NCI-H1694 (cell line): ENCODE measurements around the gene COL23A1.

Experiments used
- DNase-seq: peaks from one replicate; lab custom pipeline; 2025; lab: John Stamatoyannopoulos, UW

COL23A1 gene

GRCh38 chr5:178421128-178421527 is 169.1 kb downstream of the COL23A1 start:
- DNase-seq, result no peak

DNA sequence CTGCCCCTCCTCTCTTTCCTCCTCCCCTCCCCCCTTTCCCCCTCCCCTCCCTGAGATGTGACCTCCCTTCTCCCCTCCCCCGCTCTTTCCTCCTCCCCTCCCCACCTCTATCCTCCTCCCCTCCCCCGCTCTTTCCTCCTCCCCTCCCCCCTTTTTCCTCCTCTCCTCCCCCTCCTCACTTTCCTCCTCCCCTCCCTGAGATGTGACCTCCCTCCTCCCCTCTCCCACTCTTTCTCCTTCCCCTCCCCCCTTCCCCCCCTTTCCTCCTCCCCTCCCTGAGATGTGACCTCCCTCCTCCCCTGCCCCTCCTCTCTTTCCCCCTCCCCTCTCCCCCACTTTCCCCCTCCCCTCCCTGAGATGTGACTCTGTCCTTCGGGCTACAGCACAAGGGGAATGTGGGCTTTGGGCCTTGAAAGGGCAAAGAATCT is 169.8 kb downstream of the COL23A1 start:
- no peak for DNase-seq

DNA sequence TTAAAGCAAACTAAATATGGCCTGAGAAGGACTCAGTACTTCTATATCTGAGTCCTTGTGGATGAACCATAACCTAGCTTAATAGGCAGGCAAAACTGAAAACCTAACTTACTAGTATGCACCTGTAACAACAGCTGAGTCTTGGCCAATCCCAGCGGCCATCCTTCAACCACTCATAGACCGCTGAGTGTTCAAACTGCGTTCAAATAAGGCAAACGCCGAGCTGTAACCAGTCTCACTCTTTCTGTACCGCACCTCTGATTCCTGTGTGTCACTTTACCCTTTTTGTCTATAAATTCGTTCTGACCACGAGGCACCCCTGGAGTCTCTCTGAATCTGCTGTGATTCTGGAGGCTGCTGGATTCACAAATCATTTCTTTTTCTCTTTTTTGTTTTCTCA is 170.5 kb downstream of the COL23A1 start:
- DNase-seq, result no peak

- DNase-seq, result no peak
These were observed 171.0 kb downstream of the COL23A1 start for GRCh38 chr5:178419196-178419595.

- DNase-seq, result no peak
These were observed 171.7 kb downstream of the COL23A1 start for GRCh38 chr5:178418471-178419010.

DNA sequence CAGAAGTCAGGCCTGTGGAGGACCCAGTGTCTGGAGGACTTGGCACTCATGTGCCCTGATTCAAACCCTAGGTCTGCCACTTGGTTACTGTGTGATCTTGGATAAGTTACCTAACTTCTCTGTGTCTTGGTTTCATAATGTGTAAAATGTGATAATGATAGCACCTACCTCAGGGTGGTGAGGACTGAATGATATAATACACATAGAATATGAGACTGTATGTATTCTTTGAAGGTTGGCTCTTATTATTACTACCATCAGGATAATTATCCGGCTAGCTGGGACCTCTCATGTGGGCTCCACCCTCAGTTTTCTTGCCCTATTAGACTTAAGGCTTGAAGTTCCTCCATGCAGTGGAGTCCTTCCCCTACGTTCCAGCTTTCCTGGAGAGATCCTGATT is 172.2 kb downstream of the COL23A1 start:
- DNase-seq, result no peak

DNA sequence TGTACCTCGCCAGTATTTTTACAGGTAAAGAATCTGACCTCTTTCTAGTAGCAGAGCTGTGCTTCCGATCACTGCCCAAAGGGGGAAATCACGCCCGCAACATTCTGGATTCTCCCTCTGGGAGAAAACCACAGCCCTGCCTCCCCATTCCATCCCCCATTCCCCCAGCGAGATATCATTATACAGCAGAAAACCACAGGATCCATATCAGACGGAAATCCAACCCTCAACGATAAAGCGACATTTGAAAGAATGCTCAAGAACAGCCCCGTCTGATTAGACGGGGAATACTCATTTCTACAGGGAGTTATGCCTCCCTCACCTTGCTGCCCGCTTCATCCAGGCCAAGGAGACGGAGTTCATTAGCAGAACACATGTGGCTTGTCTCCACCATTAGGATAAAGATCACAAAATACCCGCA is 172.8 kb downstream of the COL23A1 start:
- no peak for DNase-seq

- no peak for DNase-seq
These were observed 173.3 kb downstream of the COL23A1 start for GRCh38 chr5:178416919-178417318.

DNA sequence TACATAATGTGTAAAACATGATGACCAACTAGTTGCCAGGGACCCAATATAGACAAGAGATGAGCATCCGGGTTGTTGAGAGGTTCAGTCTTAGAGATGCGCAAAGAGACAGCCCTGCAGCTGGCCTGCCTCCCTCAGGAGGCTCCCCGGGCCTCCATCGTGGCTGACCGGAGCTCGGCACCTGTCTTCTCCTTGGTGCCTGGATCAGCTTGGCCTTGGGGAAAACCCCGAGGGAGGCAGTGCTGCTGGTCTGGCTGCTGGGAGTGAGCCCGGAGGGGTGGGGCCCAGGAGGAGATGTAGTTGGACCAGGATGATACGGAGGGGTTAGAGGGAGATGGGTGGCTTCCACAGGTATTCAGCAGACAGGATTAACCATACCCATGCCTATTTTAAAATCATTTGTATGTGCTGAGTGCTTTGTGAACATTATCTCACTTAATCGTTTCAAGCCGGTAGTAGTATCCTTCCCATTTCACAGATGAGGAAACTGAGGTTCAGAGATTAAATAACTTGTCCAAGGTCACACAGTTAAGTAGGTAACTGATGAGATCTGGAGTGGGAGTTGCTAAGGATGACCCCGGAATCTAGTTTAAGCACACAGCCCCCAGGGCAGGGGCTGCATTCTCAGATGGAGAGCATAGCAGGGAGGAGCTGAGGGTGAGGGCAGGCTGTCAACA is 173.8 kb downstream of the COL23A1 start:
- no peak for DNase-seq

GRCh38 chr5:178415353-178415752 is 174.8 kb downstream of the COL23A1 start:
- no peak for DNase-seq

- no peak for DNase-seq
These were observed 176.2 kb downstream of the COL23A1 start for GRCh38 chr5:178413988-178414387.

GRCh38 chr5:178411083-178411482 is 179.1 kb downstream of the COL23A1 start:
- DNase-seq, result no peak

GRCh38 chr5:178407646-178408045 is 182.5 kb downstream of the COL23A1 start:
- DNase-seq, result no peak

- no peak for DNase-seq
These were observed 185.2 kb downstream of the COL23A1 start for GRCh38 chr5:178404987-178405386.

GRCh38 chr5:178403956-178404600 is 186.1 kb downstream of the COL23A1 start:
- DNase-seq, result no peak

DNA sequence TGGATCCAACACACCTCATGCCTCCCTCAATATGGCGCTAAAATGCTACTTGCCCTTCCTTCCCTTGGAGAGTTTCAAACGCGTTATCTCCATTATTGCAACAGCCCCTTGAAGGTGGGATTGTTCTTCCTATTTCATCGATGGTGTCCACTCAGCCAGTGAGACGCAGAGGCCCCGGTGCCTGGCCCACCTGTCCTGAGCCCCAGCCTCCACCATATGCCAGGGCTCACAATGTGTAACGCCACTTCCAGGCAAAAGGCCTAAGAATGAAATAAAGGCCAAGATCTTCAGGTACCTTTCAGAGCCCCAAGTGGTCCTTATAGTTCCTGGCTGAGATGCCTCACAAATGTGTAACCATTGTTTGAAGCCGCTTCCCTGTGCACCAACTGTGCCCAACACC is 186.8 kb downstream of the COL23A1 start:
- DNase-seq, result no peak

DNA sequence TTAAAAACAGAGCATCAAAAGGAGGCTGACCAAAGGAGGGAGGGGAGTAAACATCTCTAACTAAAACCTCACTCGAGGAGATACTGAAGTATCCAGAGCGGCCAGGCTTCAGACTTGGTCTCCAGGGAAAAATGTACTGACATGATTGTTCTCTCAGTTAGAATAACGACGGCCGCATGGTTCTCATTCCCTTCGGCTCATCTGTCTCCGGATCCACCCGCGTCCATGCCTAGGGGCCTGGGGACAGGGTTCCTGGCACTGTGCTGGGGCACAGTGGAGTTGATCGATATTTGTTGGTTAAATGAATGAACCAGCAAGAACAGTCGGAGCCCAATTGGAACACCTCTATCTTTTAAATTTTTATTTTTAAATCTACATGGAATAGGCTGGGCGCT is 190.5 kb downstream of the COL23A1 start:
- no peak for DNase-seq

GRCh38 chr5:178398901-178399700 is 191.1 kb downstream of the COL23A1 start:
- no peak for DNase-seq

DNA sequence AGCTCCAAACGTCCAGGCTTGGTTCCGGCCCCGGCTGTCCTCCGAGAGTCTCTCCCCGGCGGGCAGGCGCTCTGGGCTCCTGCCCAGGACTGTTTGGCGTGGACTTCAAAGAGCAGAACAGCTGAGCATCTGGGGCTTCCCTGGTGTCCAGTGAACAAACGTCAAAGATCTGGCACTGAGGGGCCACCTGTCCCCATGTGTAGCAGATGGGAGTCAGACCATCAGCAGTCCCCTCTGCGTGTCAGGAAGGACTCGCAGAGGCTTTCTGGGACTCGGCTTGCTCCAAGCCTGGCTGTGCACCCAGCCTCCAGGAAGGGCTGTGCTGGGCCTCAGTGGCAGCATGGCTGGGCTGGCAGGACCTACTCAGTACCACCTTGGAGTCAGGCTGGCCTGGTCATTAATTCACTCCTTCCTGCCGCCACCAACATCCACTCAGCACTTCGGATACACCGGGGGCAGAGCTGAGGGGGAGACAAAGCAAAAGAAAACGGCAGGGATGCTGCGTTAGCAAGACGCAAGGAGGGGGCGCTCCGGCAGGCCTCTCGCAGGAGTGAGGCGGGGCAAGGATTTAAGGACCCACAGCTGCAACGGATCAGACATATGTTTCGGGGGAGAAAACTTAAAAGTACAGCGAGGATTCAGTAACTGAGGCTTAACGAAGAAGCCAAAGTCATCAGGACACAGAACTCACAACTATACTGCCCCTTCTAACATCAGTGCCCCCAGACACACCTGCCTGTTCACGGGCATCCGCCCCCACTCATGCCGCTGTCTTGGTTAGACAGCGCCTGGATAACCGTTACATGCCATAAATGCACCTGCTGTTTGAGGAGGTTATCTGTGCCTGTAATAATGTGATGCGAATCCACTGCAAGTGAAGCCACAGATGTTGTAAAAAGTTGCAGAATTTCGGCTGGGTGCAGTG is 193.1 kb downstream of the COL23A1 start:
- DNase-seq, result no peak

DNA sequence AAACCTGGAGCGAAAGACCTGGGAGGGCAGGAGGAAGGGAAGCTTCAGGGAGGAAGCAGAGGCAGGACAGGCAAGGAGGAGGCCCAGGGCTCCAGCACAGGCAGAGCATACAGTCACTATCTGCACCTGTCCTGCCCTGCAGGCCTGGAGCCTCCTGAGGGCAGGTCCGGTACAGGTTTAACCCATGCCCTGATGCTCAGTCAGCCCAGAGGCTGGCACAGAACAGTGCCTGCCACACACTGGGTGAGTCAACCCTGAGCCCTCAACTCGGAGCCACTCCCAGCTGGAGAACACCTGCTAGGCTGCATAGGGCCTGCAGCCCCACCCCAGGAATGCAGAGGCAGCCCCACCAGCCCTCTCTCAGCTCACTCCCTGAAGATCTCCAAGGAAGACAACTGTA is 196.1 kb downstream of the COL23A1 start:
- no peak for DNase-seq

DNA sequence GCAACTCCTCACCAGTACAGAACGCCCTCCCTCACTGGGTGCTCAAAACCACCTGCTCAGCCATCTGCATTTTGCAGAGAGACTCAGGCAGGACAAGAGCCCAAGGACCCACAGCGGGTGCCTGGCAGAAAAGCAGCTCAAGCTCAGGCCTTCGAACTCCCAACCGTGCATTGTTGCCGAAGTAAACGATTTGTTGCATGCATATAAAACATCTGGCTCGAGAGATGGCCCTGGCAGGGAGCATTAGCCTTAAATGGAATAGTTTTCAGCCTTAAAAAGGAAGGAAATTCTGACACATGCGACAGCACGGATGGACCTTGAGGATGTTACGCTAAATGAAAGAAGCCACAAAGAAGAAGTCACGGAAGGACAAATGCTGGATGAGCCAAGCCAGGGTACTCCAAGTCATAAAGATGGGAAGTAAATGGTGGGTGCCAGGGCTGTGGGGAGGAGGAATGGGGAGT is 197.2 kb downstream of the COL23A1 start:
- no peak for DNase-seq

GRCh38 chr5:178392386-178392785 is 197.8 kb downstream of the COL23A1 start:
- DNase-seq, result no peak
